GM19452 (cell line): ENCODE data around the gene LMF1.
"Not testable (repeated sequence)": the region's sequence is repeated elsewhere in the genome, so short reads cannot be mapped to it uniquely, and the experiment has no call there.

Experiments
- ATAC-seq: cut with Tn5 transposase; IDR thresholded peaks from one replicate; pipeline ENCODE4 v1.9.1; 2021; ENCODE audit not compliant: unreplicated experiment

The LMF1 gene

GRCh38 chr16:838741-839140, 132.0 kb downstream of the LMF1 start:
- ATAC-seq, result no peak

- ATAC-seq, result not testable (repeated sequence)
These were observed 134.0 kb downstream of the LMF1 start for GRCh38 chr16:836822-837221.

- ATAC-seq, result no peak
These were observed 134.6 kb downstream of the LMF1 start for GRCh38 chr16:836221-836620.

- ATAC-seq, result no peak
These were observed 135.4 kb downstream of the LMF1 start for GRCh38 chr16:835373-835772.

- ATAC-seq, result no peak
These were observed 137.4 kb downstream of the LMF1 start for GRCh38 chr16:833411-833810.

- no peak for ATAC-seq
These were observed 138.0 kb downstream of the LMF1 start for GRCh38 chr16:832652-833336.

- no peak for ATAC-seq
These were observed 139.0 kb downstream of the LMF1 start for GRCh38 chr16:831571-832413.

GRCh38 chr16:830871-831570, 139.8 kb downstream of the LMF1 start:
- no peak for ATAC-seq

GRCh38 chr16:830107-830870, 140.5 kb downstream of the LMF1 start:
- no peak for ATAC-seq

GRCh38 chr16:828891-829290, 141.9 kb downstream of the LMF1 start:
- no peak for ATAC-seq

GRCh38 chr16:827513-827912, 143.3 kb downstream of the LMF1 start:
- ATAC-seq, result no peak

- no peak for ATAC-seq
These were observed 145.3 kb downstream of the LMF1 start for GRCh38 chr16:825341-826061.

GRCh38 chr16:824601-825000, 146.2 kb downstream of the LMF1 start:
- ATAC-seq, result no peak

GRCh38 chr16:824194-824593, 146.6 kb downstream of the LMF1 start:
- ATAC-seq, result no peak

GRCh38 chr16:822909-823297, 147.9 kb downstream of the LMF1 start:
- ATAC-seq, result no peak

GRCh38 chr16:822174-822908, 148.4 kb downstream of the LMF1 start:
- ATAC-seq, result no peak

- ATAC-seq, result no peak
These were observed 149.0 kb downstream of the LMF1 start for GRCh38 chr16:821751-822150.

GRCh38 chr16:820748-821147, 150.0 kb downstream of the LMF1 start:
- no peak for ATAC-seq

- ATAC-seq, result not testable (repeated sequence)
These were observed 150.8 kb downstream of the LMF1 start for GRCh38 chr16:820044-820408.
